ENCODE measurements around the gene ZSCAN10. TPM values are rescaled to one million over a fixed set of nuclear protein-coding genes. Genes with fewer than 3 reads are reported as not detected.

ZSCAN10 gene
- total RNA-seq, 1 experiment from 2014 or later, result 207 TPM

DNA sequence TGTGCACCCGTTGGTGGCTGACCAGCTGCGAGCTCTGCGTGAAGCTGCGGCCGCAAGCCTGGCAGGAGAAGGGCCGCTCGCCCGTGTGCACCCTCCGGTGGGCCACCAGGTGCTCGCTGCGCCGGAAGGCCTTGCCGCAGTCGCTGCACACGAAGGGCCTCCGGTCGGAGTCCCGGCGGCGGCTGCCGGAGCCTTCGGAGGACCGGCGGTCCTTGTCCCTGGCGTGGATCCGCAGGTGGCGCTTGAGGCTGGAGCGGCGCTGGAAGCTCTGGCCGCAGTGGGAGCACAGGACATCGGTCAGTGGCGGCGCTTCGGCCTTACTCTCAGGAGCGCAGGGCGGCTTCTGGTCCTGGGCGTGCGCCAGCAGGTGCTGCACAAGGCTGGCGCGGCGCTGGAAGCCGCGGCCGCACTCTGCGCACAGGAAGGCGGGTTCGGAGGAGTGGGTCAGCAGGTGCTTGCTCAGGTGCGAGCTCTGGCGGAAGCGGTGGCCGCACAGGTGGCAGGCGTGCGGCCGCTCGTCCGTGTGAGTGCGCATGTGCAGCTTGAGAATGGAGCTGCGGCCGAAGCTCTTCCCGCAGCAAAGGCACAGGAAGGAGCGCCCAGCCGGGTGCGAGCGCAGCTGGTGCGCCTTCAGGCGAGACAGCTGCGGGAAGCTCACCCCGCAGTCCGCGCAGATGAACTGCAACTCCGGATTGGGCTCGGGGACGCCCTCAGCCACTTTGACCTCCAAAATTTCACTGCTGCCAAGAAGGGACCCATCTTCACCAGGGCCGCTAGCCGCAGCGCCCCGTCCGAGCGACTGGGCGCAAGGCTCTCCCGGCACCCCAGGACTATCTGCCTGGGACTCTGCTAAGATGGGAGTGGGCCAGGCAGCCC lies 9.1 kb downstream of the ZSCAN10 start:
- TF ChIP-seq, protein P1, sequence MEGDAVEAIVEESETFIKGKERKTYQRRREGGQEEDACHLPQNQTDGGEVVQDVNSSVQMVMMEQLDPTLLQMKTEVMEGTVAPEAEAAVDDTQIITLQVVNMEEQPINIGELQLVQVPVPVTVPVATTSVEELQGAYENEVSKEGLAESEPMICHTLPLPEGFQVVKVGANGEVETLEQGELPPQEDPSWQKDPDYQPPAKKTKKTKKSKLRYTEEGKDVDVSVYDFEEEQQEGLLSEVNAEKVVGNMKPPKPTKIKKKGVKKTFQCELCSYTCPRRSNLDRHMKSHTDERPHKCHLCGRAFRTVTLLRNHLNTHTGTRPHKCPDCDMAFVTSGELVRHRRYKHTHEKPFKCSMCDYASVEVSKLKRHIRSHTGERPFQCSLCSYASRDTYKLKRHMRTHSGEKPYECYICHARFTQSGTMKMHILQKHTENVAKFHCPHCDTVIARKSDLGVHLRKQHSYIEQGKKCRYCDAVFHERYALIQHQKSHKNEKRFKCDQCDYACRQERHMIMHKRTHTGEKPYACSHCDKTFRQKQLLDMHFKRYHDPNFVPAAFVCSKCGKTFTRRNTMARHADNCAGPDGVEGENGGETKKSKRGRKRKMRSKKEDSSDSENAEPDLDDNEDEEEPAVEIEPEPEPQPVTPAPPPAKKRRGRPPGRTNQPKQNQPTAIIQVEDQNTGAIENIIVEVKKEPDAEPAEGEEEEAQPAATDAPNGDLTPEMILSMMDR (conservative IDR thresholded peaks at IDR 0.05), result no peak
- no peak overlapping the region for H4K5ac ChIP-seq (ENCODE audit: insufficient read length, low read depth, low read length)
- peaks cover 6% of the 10 kb centered on the region for H3K79me1 ChIP-seq (ENCODE audit: insufficient read depth, low read depth, low read length, poor library complexity, severe bottlenecking)
- no CpG with 5 or more reads among the region's 81 CpGs for WGBS (ENCODE audit: extremely low coverage, insufficient read length, low lambda C conversion rate)
- Mint-ChIP-seq H3K4me1 (peaks cover 16 to 24% of the 10 kb centered on the region in 2 experiments), H3K9me3 (no peaks in the 10 kb centered on the region), H3K27ac (no peak overlapping the region), H3K4me3 (no peak overlapping the region), H3K36me3 (ENCODE audit: insufficient read depth in 1 of 3, low read depth in 3 of 3) (peaks cover 45 to 79% (median 47%) of the 10 kb centered on the region in 3 experiments), H3K27me3 (ENCODE audit: low read depth) (no peaks in the 10 kb centered on the region; the same call in 1 of the 2 replicates)
- H3K56ac ChIP-seq (ENCODE audit: insufficient read length, low read depth, low read length), result no peak overlapping the region
- no peak overlapping the region for H3K9ac ChIP-seq (ENCODE audit: extremely low read depth, insufficient read length, low read length)
- no peak overlapping the region for H2AK5ac ChIP-seq (ENCODE audit: insufficient read length, low read length)
- no peak overlapping the region for H3K18ac ChIP-seq (ENCODE audit: insufficient read length, low read depth, low read length)
- H2BK120ac ChIP-seq (ENCODE audit: low read depth, low read length, poor library complexity, severe bottlenecking), result no peak overlapping the region
- H3K27ac ChIP-seq (ENCODE audit: insufficient read length, low read depth, low read length), result no peak overlapping the region
- no peak overlapping the region for H3K14ac ChIP-seq (ENCODE audit: insufficient read depth, low read length)
- H3K4me2 ChIP-seq (ENCODE audit: insufficient read depth, insufficient read length, low read length), result no peak overlapping the region
- H3K4ac ChIP-seq (ENCODE audit: low read depth, low read length), result no peak overlapping the region
- H2BK12ac ChIP-seq (ENCODE audit: insufficient read length, low read depth, low read length), result no peak overlapping the region
- no peak overlapping the region for H4K8ac ChIP-seq (replicated peaks; ENCODE audit: insufficient read length, low read depth, low read length)
- no peaks in the 10 kb centered on the region for H3K27me3 ChIP-seq (ENCODE audit: insufficient read depth, low read length)
- H2AFZ ChIP-seq (ENCODE audit: low read length), result no peak overlapping the region
- no peaks in the 10 kb centered on the region for H3K9me3 ChIP-seq (ENCODE audit: control insufficient read depth, low read depth, low read length)
- H4K91ac ChIP-seq (ENCODE audit: insufficient read length, low read depth, low read length), result no peak overlapping the region
- peaks cover 4% of the 10 kb centered on the region; the same call in 1 of the 2 replicates for H3K79me2 ChIP-seq (ENCODE audit: insufficient read depth, low read length)
- H3T11ph ChIP-seq (ENCODE audit: low read length), result no peak overlapping the region
- H2BK5ac ChIP-seq (ENCODE audit: insufficient read length, low read length), result no peak overlapping the region
- H3K4me1 ChIP-seq (ENCODE audit: insufficient read depth, low read length), result no peaks in the 10 kb centered on the region
- no peak overlapping the region for H2BK20ac ChIP-seq (ENCODE audit: low read depth, low read length, poor library complexity, severe bottlenecking)
- no peak overlapping the region for H2BK15ac ChIP-seq (ENCODE audit: low read depth, low read length)
- H3K23ac ChIP-seq (ENCODE audit: insufficient read length, low read depth, low read length), result no peak overlapping the region
- H4K20me1 ChIP-seq (ENCODE audit: control insufficient read depth, insufficient read depth, insufficient read length), result no peaks in the 10 kb centered on the region
- DNase-seq, result no peak
- no peaks in the 10 kb centered on the region for H3K23me2 ChIP-seq (ENCODE audit: insufficient read length, low read depth, low read length, poor library complexity, severe bottlenecking)

Measured in H9 (cell line).